ENCODE data around the gene SPATA31D3.
"Not testable (repeated sequence)": the region's sequence is repeated elsewhere in the genome, so short reads cannot be mapped to it uniquely, and the experiment has no call there.

The SPATA31D3 gene

GRCh38 chr9:81980568-81980967, 37.3 kb downstream of the SPATA31D3 start:
- peak; percentile 33 for DNase-seq

- no peak for DNase-seq
Observed at GRCh38 chr9:81981883-81982282, 38.6 kb downstream of the SPATA31D3 start.

- no peak for DNase-seq
Observed at GRCh38 chr9:81984928-81985327, 41.6 kb downstream of the SPATA31D3 start.

- DNase-seq: no peak
Observed at GRCh38 chr9:81986051-81986450, 42.8 kb downstream of the SPATA31D3 start.

- DNase-seq: not testable (repeated sequence)
Observed at GRCh38 chr9:81988472-81988871, 45.2 kb downstream of the SPATA31D3 start, which contains the start of gene SPATA31D1. Gene SPATA31D1, plus strand, starts transcription at chr9:81988772. Its CDS starts 47 bp downstream, at chr9:81988819.

GRCh38 chr9:81989700-81990099, 46.4 kb downstream of the SPATA31D3 start:
- no peak for DNase-seq

GRCh38 chr9:81993656-81994055, 50.4 kb downstream of the SPATA31D3 start:
- no peak for DNase-seq

Measured in fibroblast of skin of right quadriceps (primary cell).